ENCODE data around the gene GNPTG. TPM values are rescaled to one million over a fixed set of nuclear protein-coding genes. Genes with fewer than 3 reads are reported as not detected.

The GNPTG gene
- total and polyA plus RNA-seq, 2 of the 13 experiments (the other 11 are each of a cell fraction or from before 2014, with no cell fraction given): 22.7 to 71.1 TPM

DNA sequence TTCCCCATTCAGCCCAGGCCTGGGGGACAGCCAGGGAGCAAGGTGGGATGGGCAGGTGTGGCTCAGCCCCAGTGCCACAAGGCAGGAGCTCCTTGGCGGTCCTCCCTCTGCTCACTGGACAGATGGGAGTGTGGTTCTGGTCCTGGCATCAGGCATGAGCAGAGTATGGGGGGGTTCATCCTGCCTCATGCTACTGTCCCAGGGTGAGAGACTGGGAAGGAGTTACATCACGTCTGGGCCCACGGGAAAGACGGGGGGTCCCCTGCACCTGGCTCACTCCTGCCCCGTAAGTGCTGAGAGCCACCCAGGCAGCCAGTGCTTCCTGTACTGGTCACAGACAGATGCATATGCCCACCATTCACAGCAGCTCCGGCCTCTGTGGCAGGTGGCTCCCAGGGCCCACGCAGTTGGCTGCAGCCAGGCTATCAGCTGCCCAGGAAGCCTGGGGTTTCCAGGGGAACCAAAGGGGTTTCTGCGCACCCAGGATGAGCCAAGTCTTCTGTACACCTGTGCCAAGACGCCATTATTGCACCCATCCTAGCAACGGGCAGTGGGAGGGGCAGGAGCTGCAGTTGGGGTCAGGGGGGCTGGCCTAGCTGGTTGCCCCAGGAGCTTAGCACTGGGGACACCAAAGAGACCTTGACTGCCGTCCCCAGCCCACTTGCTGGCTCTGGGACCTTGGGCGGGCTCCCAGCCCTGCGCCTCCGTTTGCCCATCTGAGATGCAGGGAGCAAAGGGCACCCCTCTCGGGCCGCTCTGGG is 16.3 kb upstream of the GNPTG start (continued):
- TF ChIP-seq, protein P1, sequence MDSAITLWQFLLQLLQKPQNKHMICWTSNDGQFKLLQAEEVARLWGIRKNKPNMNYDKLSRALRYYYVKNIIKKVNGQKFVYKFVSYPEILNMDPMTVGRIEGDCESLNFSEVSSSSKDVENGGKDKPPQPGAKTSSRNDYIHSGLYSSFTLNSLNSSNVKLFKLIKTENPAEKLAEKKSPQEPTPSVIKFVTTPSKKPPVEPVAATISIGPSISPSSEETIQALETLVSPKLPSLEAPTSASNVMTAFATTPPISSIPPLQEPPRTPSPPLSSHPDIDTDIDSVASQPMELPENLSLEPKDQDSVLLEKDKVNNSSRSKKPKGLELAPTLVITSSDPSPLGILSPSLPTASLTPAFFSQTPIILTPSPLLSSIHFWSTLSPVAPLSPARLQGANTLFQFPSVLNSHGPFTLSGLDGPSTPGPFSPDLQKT (CRISPR knock-in tag; IDR thresholded peaks at IDR 0.05; ENCODE audit: borderline replicate concordance): no peak
- TF ChIP-seq GATAD1 (CRISPR knock-in tag; IDR thresholded peaks at IDR 0.05) (no peak), HCFC1 (IDR thresholded peaks at IDR 0.05; ENCODE audit: low read depth, low read length) (no peak), HOXD1 (CRISPR knock-in tag; IDR thresholded peaks at IDR 0.05) (no peak), NFYB (CRISPR knock-in tag; IDR thresholded peaks at IDR 0.05) (no peak), TCF7L2 (IDR thresholded peaks at IDR 0.05; ENCODE audit: low read depth, low read length) (no peak), NCOA5 (CRISPR knock-in tag; IDR thresholded peaks at IDR 0.05) (no peak), ZNF670 (CRISPR knock-in tag; IDR thresholded peaks at IDR 0.05; ENCODE audit: borderline replicate concordance) (no peak)
- TF ChIP-seq, protein P2, sequence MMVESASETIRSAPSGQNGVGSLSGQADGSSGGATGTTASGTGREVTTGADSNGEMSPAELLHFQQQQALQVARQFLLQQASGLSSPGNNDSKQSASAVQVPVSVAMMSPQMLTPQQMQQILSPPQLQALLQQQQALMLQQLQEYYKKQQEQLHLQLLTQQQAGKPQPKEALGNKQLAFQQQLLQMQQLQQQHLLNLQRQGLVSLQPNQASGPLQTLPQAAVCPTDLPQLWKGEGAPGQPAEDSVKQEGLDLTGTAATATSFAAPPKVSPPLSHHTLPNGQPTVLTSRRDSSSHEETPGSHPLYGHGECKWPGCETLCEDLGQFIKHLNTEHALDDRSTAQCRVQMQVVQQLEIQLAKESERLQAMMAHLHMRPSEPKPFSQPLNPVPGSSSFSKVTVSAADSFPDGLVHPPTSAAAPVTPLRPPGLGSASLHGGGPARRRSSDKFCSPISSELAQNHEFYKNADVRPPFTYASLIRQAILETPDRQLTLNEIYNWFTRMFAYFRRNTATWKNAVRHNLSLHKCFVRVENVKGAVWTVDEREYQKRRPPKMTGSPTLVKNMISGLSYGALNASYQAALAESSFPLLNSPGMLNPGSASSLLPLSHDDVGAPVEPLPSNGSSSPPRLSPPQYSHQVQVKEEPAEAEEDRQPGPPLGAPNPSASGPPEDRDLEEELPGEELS (CRISPR knock-in tag; IDR thresholded peaks at IDR 0.05): no peak

- Histone ChIP-seq H3K27ac (ENCODE audit: extremely low read length, insufficient read depth, low read length) (no peak overlapping the region), H3K27me3 (ENCODE audit: control insufficient read depth in 1 of 2, insufficient read depth in 2 of 2, low read length in 2 of 2) (peaks cover 18 to 66% of the 10 kb centered on the region in 2 experiments), H3K36me3 (replicated peaks in 1 of 2; ENCODE audit: control insufficient read depth in 1 of 2, insufficient read depth in 2 of 2, low read length in 2 of 2) (no peaks in the 10 kb centered on the region), H2AFZ (ENCODE audit: low read length) (no peak overlapping the region), H3K4me1 (ENCODE audit: insufficient read depth, low read length) (peaks cover 29% of the 10 kb centered on the region), H3K79me2 (ENCODE audit: insufficient read depth, low read length) (no peaks in the 10 kb centered on the region), H3K9ac (ENCODE audit: insufficient read depth, low read depth, low read length) (no peak overlapping the region), H3K4me3 (replicated peaks in 1 of 3; ENCODE audit: insufficient read depth in 1 of 3, low read depth in 2 of 3, low read length in 3 of 3) (no peak overlapping the region), H3K9me3 (ENCODE audit: low read length) (no peaks in the 10 kb centered on the region), H4K20me1 (ENCODE audit: insufficient read depth, low read length) (0 out of 2 replicates have a peak, but pooled peaks cover 3% of the 10 kb centered on the region), H3K4me2 (ENCODE audit: low read depth, low read length) (no peak overlapping the region)
- intact Hi-C loops (cut with micrococcal nuclease; ENCODE audit: unreplicated experiment): loop anchor here (2.0 kb wide), 1 partner anchor 77 kb away; no protein-coding TSS in a partner anchor
- ChIA-PET POLR2A (no interaction called here), CTCF (ENCODE audit: low intra/inter-chr PET ratio, low total read pairs) (no interaction called here)
- FAIRE-seq: no peak
- in situ Hi-C loops (cut with HindIII; ENCODE audit: extremely low pct_ligation_motif_present, low pct_unique_long_range_greater_than_20kb): no loop called here
- ATAC-seq: no peak
- no peak for DNase-seq (ENCODE audit: low spot score)
- 0% methylated on average over 2 of the region's 12 CpGs for WGBS (ENCODE audit: low lambda C conversion rate)
- no TSS peak for BruUV-seq (replicated peaks)
- TF ChIP-seq SUZ12 (IDR thresholded peaks at IDR 0.05; ENCODE audit: low read depth, low read length): no peak
- TF ChIP-seq RFX3 (CRISPR knock-in tag; IDR thresholded peaks at IDR 0.05): peak; percentile 77
- TF ChIP-seq TBP (CRISPR knock-in tag; IDR thresholded peaks at IDR 0.05): no peak
- TF ChIP-seq HNRNPLL (IDR thresholded peaks at IDR 0.05; ENCODE audit: low read depth, low read length, poor library complexity, severe bottlenecking): peak; percentile 99
- TF ChIP-seq, protein P3, sequence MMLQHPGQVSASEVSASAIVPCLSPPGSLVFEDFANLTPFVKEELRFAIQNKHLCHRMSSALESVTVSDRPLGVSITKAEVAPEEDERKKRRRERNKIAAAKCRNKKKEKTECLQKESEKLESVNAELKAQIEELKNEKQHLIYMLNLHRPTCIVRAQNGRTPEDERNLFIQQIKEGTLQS (CRISPR knock-in tag; IDR thresholded peaks at IDR 0.05): no peak
- no peak for TF ChIP-seq SIN3A (IDR thresholded peaks at IDR 0.05; ENCODE audit: borderline replicate concordance, low read depth, low read length)
- no peak for TF ChIP-seq TRIM22 (IDR thresholded peaks at IDR 0.05)
- TF ChIP-seq BCL6 (CRISPR knock-in tag; IDR thresholded peaks at IDR 0.05): no peak
- TF ChIP-seq PRMT3 (CRISPR knock-in tag; IDR thresholded peaks at IDR 0.05; ENCODE audit: borderline replicate concordance, low read depth): no peak
- no peak for TF ChIP-seq RFXANK (CRISPR knock-in tag; IDR thresholded peaks at IDR 0.05)
- TF ChIP-seq PHB2 (IDR thresholded peaks at IDR 0.05; ENCODE audit: partially characterized antibody): no peak
These were observed 15.7 kb upstream of the GNPTG start for GRCh38 chr16:1335996-1336395.
